OCI-LY7 (cell line): ENCODE measurements around the gene IPCEF1. TPM values are rescaled to one million over a fixed set of nuclear protein-coding genes. Genes with fewer than 3 reads are reported as not detected.

Experiments used
- BruUV-seq: library from RNA; stranded (reverse); fragments of 400-500 nt; replicated peaks from 2 replicates; lab custom pipeline; 2021; lab: Mats Ljungman, UMichigan
- CTCF ChIA-PET: fragments of 300-600 bp; sonication (Branson Sonifier 250); formaldehyde crosslinking; loops from one replicate; lab custom pipeline; 2022; ENCODE audit warnings: antibody characterized with exemption; ENCODE audit not compliant: unreplicated experiment; lab: Charles Lee
- POLR2A ChIA-PET: fragments of 300-600 bp; sonication (Branson Sonifier 250); formaldehyde crosslinking; loops from one replicate; lab custom pipeline; 2022; ENCODE audit warnings: antibody characterized with exemption; lab: Charles Lee
- DNase-seq: peaks from one replicate; pipeline ENCODE4 v3.0.0-alpha.2; 2015; ENCODE audit warnings: low spot score
- H2AFZ ChIP-seq: fragments of 200-600 bp; sonication (generic), shearing (Covaris generic); 2 replicates; pipeline ENCODE4 v1.6.1; 2014; ENCODE audit warnings: mild to moderate bottlenecking, antibody characterized with exemption, low read length, moderate library complexity
- H3K27ac ChIP-seq: fragments of 200-600 bp; sonication (generic); 2 replicates; pipeline ENCODE4 v1.5.1; 2014; ENCODE audit warnings: mixed run types, low read depth, mild to moderate bottlenecking, moderate library complexity, low read length, inconsistent platforms; ENCODE audit not compliant: poor library complexity, severe bottlenecking
- H3K36me3 ChIP-seq: fragments of 200-600 bp; sonication (generic); 2 replicates; pipeline ENCODE4 v1.6.1; 2014; ENCODE audit warnings: mild to moderate bottlenecking, antibody characterized with exemption, low read length, moderate library complexity, mixed read lengths; ENCODE audit not compliant: insufficient read depth
- H3K4me1 ChIP-seq: fragments of 200-600 bp; sonication (generic); 2 replicates; pipeline ENCODE4 v1.5.1; 2014; ENCODE audit warnings: mild to moderate bottlenecking, low read length; ENCODE audit not compliant: insufficient read depth, poor library complexity, severe bottlenecking
- H3K4me2 ChIP-seq: fragments of 200-600 bp; sonication (generic); 2 replicates; pipeline ENCODE4 v1.6.1; 2014; ENCODE audit warnings: mild to moderate bottlenecking, low read length
- H3K4me3 ChIP-seq: fragments of 200-600 bp; sonication (generic); 2 replicates; pipeline ENCODE4 v1.5.1; 2014; ENCODE audit warnings: mild to moderate bottlenecking, low read depth, low read length; ENCODE audit not compliant: poor library complexity, severe bottlenecking
- H3K79me2 ChIP-seq: fragments of 200-600 bp; sonication (generic); 2 replicates; pipeline ENCODE4 v1.6.1; 2016; ENCODE audit warnings: low read depth, mild to moderate bottlenecking, low read length, moderate library complexity, mixed read lengths; ENCODE audit not compliant: insufficient read depth
- H3K9me2 ChIP-seq: fragments of 200-600 bp; sonication (generic); 2 replicates; pipeline ENCODE4 v1.6.1; 2016; ENCODE audit warnings: mild to moderate bottlenecking, low read length, mixed read lengths; ENCODE audit not compliant: insufficient read depth
- H3K9me3 ChIP-seq: fragments of 200-600 bp; sonication (generic); 2 replicates; pipeline ENCODE4 v1.6.1; 2014; ENCODE audit warnings: mild to moderate bottlenecking, mixed run types, low read length, mixed read lengths
- H4K20me1 ChIP-seq: fragments of 200-600 bp; sonication (generic); 2 replicates; pipeline ENCODE4 v1.6.1; 2014; ENCODE audit warnings: mild to moderate bottlenecking, antibody characterized with exemption, low read length, moderate library complexity, mixed read lengths; ENCODE audit not compliant: insufficient read depth
- EZH2phosphoT487 ChIP-seq: fragments of 200-600 bp; sonication (generic); IDR thresholded peaks from 2 replicates; pipeline ENCODE4 v1.6.1; 2018; ENCODE audit warnings: low read depth, borderline replicate concordance, mild to moderate bottlenecking, mixed run types, antibody characterized with exemption, low read length, moderate library complexity, mixed read lengths
- intact Hi-C: fragments of 100-400 bp; cut with micrococcal nuclease; formaldehyde crosslinking; loops from one replicate; pipeline ENCODE4 v1.10.0; 2022; ENCODE audit not compliant: unreplicated experiment
- total RNA-seq, 2 experiments: library from RNA; depleted of rRNA in 1 of 2; stranded (reverse); fragments of >200 nt in 1 of 2; shearing (Covaris generic) in 1 of 2; gene quantifications; 2 replicates each; pipeline ENCODE4 v1.2.3, GENCODE V29; 2014 to 2022
- TF ChIP-seq, protein P1 (sequence below): fragments of 200-600 bp; sonication (generic); conservative IDR thresholded peaks from 2 replicates; pipeline ENCODE4 v1.5.1; 2014; ENCODE audit warnings: mild to moderate bottlenecking, antibody characterized with exemption, low read length, moderate library complexity, mixed read lengths

IPCEF1 gene
- total RNA-seq, 2 experiments from 2014 or later: not detected

DNA sequence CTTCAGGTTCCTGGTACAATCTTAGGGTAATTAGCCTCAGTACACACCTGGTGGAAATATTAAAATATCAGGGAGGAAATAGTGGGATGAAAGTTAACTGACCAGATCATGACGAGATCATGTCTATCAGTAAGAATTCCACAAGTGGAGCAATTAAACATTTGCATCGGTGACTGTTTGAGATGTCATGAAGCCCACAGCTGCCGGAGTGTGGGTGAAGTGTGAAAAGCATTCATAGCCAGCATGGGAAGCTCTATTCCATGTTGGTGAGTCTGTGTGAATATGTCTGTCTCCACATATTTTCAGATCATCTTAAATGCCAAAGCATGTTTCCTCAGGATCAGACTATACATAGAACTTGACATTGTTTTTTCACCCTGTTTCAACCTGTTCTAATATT, 142.8 kb downstream of the IPCEF1 start:
- DNase-seq: no peak
- CTCF ChIA-PET: no interaction called here
- Histone ChIP-seq H2AFZ (no peak overlapping the region), H3K4me2 (no peak overlapping the region), H3K27ac (no peak overlapping the region), H3K36me3 (no peaks in the 10 kb centered on the region), H3K9me2 (no peaks in the 10 kb centered on the region), H4K20me1 (no peaks in the 10 kb centered on the region), H3K79me2 (no peaks in the 10 kb centered on the region), H3K4me1 (no peaks in the 10 kb centered on the region), H3K9me3 (no peaks in the 10 kb centered on the region), H3K4me3 (no peak overlapping the region)
- TF ChIP-seq, protein P1, sequence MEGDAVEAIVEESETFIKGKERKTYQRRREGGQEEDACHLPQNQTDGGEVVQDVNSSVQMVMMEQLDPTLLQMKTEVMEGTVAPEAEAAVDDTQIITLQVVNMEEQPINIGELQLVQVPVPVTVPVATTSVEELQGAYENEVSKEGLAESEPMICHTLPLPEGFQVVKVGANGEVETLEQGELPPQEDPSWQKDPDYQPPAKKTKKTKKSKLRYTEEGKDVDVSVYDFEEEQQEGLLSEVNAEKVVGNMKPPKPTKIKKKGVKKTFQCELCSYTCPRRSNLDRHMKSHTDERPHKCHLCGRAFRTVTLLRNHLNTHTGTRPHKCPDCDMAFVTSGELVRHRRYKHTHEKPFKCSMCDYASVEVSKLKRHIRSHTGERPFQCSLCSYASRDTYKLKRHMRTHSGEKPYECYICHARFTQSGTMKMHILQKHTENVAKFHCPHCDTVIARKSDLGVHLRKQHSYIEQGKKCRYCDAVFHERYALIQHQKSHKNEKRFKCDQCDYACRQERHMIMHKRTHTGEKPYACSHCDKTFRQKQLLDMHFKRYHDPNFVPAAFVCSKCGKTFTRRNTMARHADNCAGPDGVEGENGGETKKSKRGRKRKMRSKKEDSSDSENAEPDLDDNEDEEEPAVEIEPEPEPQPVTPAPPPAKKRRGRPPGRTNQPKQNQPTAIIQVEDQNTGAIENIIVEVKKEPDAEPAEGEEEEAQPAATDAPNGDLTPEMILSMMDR: no peak
- no peak for TF ChIP-seq EZH2phosphoT487
- intact Hi-C loops: no loop called here
- BruUV-seq: no TSS peak
- POLR2A ChIA-PET: interaction anchor here (0.5 kb wide), 1 partner anchor 19 kb away, joined by 5 read pairs; no protein-coding TSS in a partner anchor

DNA sequence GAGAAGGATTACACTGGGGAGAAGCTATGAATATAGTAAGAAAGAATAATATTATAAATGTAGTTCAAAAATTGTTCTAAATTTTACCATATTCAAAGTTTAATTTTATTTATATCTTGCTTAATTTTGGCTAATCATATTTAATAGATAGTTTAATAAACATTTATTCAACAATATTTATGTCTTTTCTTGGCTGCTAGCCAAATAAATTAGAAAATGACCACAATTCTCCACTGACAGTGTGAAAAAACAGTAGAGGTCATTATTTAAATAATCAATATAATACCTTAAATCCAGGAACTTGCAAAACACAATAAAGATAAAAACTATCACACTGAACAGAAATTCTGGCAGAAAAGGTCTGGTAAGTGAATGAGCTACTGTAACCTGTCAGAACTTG, 145.9 kb downstream of the IPCEF1 start:
- no peaks in the 10 kb centered on the region for H3K9me3 ChIP-seq
- H3K36me3 ChIP-seq: no peaks in the 10 kb centered on the region
- no peak for DNase-seq
- H4K20me1 ChIP-seq: no peaks in the 10 kb centered on the region
- H3K4me2 ChIP-seq: no peak overlapping the region
- no peak overlapping the region for H3K27ac ChIP-seq
- no TSS peak for BruUV-seq
- intact Hi-C loops: no loop called here
- no peaks in the 10 kb centered on the region for H3K79me2 ChIP-seq
- TF ChIP-seq, protein P1: no peak
- TF ChIP-seq EZH2phosphoT487: no peak
- H3K9me2 ChIP-seq: no peaks in the 10 kb centered on the region
- no peaks in the 10 kb centered on the region for H3K4me1 ChIP-seq
- ChIA-PET CTCF (no interaction called here), POLR2A (interaction anchor here (1.3 kb wide), 1 partner anchor 26 kb away, joined by 3 read pairs; no protein-coding TSS in a partner anchor)
- H3K4me3 ChIP-seq: no peak overlapping the region
- H2AFZ ChIP-seq: no peak overlapping the region

DNA sequence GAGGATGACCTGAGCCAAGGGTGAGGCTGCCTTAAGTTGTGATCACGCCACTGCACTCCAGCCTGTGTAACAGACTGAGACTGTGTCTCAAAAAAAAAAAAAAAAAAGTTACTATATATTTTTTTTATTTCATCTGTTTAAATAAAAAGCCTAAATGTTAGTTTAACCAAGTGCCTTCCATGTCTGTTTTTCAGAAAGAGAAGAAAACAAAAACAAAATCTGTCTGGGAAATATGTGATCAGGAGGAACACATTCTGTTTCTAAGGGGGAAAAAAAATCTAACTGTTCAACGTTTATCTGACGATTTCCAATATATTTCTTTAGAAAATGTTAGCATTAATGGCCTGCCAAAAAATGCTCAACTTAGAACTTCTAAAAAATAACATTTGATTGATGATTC, 147.0 kb downstream of the IPCEF1 start:
- H4K20me1 ChIP-seq: no peaks in the 10 kb centered on the region
- H3K27ac ChIP-seq: no peak overlapping the region
- ChIA-PET POLR2A (no interaction called here), CTCF (no interaction called here)
- no peaks in the 10 kb centered on the region for H3K79me2 ChIP-seq
- no peak overlapping the region for H2AFZ ChIP-seq
- H3K4me2 ChIP-seq: no peak overlapping the region
- H3K4me1 ChIP-seq: no peaks in the 10 kb centered on the region
- intact Hi-C loops: no loop called here
- DNase-seq: no peak
- no peak overlapping the region for H3K4me3 ChIP-seq
- BruUV-seq: no TSS peak
- no peak for TF ChIP-seq EZH2phosphoT487
- TF ChIP-seq, protein P1: no peak
- no peaks in the 10 kb centered on the region for H3K36me3 ChIP-seq
- H3K9me3 ChIP-seq: no peaks in the 10 kb centered on the region
- H3K9me2 ChIP-seq: no peaks in the 10 kb centered on the region
